ENCODE data around the gene DNPEP.

DNA sequence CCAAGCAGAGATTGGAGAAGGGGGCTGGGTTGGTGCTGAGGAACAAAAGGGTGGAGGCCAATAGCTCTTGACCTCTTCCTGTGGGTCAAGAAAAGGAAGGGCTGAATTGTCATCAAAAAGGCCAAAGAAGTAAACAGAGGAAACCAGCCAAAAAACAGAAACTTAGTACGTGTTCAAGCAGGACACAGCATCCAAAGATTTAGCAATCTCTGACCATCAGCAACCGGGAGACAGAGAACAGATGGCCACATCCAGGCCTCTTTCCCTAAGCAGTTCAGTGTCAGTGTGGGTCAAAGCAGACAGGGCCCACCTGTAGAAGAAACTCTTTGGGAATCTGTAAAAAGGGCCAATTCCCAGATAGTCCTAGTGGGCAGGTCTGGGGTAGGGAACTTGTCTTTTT is 2.9 kb downstream of the DNPEP start:
- TF ChIP-seq, protein P1, sequence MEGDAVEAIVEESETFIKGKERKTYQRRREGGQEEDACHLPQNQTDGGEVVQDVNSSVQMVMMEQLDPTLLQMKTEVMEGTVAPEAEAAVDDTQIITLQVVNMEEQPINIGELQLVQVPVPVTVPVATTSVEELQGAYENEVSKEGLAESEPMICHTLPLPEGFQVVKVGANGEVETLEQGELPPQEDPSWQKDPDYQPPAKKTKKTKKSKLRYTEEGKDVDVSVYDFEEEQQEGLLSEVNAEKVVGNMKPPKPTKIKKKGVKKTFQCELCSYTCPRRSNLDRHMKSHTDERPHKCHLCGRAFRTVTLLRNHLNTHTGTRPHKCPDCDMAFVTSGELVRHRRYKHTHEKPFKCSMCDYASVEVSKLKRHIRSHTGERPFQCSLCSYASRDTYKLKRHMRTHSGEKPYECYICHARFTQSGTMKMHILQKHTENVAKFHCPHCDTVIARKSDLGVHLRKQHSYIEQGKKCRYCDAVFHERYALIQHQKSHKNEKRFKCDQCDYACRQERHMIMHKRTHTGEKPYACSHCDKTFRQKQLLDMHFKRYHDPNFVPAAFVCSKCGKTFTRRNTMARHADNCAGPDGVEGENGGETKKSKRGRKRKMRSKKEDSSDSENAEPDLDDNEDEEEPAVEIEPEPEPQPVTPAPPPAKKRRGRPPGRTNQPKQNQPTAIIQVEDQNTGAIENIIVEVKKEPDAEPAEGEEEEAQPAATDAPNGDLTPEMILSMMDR (conservative IDR thresholded peaks at IDR 0.05; ENCODE audit: low read depth in 2 of 2) = no peak
- TF ChIP-seq, protein P2, sequence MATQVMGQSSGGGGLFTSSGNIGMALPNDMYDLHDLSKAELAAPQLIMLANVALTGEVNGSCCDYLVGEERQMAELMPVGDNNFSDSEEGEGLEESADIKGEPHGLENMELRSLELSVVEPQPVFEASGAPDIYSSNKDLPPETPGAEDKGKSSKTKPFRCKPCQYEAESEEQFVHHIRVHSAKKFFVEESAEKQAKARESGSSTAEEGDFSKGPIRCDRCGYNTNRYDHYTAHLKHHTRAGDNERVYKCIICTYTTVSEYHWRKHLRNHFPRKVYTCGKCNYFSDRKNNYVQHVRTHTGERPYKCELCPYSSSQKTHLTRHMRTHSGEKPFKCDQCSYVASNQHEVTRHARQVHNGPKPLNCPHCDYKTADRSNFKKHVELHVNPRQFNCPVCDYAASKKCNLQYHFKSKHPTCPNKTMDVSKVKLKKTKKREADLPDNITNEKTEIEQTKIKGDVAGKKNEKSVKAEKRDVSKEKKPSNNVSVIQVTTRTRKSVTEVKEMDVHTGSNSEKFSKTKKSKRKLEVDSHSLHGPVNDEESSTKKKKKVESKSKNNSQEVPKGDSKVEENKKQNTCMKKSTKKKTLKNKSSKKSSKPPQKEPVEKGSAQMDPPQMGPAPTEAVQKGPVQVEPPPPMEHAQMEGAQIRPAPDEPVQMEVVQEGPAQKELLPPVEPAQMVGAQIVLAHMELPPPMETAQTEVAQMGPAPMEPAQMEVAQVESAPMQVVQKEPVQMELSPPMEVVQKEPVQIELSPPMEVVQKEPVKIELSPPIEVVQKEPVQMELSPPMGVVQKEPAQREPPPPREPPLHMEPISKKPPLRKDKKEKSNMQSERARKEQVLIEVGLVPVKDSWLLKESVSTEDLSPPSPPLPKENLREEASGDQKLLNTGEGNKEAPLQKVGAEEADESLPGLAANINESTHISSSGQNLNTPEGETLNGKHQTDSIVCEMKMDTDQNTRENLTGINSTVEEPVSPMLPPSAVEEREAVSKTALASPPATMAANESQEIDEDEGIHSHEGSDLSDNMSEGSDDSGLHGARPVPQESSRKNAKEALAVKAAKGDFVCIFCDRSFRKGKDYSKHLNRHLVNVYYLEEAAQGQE (IDR thresholded peaks at IDR 0.05; ENCODE audit: unreplicated experiment) = no peak
- TF ChIP-seq EZH2 (IDR thresholded peaks at IDR 0.05; ENCODE audit: low read depth, unreplicated experiment) (no peak), POLR2AphosphoS5 (IDR thresholded peaks at IDR 0.05; ENCODE audit: low read depth) (no peak), EZH2phosphoT487 (IDR thresholded peaks at IDR 0.05; ENCODE audit: unreplicated experiment) (no peak), STAT1 (IDR thresholded peaks at IDR 0.05; ENCODE audit: unreplicated experiment) (no peak), JUNB (IDR thresholded peaks at IDR 0.05; ENCODE audit: unreplicated experiment) (no peak), CREB1 (CRISPR knock-in tag; IDR thresholded peaks at IDR 0.05; ENCODE audit: low read depth) (no peak), NANOG (IDR thresholded peaks at IDR 0.05; ENCODE audit: borderline replicate concordance) (no peak), ZNF331 (CRISPR knock-in tag; IDR thresholded peaks at IDR 0.05; ENCODE audit: low read depth) (no peak)
- TF ChIP-seq, protein P3, sequence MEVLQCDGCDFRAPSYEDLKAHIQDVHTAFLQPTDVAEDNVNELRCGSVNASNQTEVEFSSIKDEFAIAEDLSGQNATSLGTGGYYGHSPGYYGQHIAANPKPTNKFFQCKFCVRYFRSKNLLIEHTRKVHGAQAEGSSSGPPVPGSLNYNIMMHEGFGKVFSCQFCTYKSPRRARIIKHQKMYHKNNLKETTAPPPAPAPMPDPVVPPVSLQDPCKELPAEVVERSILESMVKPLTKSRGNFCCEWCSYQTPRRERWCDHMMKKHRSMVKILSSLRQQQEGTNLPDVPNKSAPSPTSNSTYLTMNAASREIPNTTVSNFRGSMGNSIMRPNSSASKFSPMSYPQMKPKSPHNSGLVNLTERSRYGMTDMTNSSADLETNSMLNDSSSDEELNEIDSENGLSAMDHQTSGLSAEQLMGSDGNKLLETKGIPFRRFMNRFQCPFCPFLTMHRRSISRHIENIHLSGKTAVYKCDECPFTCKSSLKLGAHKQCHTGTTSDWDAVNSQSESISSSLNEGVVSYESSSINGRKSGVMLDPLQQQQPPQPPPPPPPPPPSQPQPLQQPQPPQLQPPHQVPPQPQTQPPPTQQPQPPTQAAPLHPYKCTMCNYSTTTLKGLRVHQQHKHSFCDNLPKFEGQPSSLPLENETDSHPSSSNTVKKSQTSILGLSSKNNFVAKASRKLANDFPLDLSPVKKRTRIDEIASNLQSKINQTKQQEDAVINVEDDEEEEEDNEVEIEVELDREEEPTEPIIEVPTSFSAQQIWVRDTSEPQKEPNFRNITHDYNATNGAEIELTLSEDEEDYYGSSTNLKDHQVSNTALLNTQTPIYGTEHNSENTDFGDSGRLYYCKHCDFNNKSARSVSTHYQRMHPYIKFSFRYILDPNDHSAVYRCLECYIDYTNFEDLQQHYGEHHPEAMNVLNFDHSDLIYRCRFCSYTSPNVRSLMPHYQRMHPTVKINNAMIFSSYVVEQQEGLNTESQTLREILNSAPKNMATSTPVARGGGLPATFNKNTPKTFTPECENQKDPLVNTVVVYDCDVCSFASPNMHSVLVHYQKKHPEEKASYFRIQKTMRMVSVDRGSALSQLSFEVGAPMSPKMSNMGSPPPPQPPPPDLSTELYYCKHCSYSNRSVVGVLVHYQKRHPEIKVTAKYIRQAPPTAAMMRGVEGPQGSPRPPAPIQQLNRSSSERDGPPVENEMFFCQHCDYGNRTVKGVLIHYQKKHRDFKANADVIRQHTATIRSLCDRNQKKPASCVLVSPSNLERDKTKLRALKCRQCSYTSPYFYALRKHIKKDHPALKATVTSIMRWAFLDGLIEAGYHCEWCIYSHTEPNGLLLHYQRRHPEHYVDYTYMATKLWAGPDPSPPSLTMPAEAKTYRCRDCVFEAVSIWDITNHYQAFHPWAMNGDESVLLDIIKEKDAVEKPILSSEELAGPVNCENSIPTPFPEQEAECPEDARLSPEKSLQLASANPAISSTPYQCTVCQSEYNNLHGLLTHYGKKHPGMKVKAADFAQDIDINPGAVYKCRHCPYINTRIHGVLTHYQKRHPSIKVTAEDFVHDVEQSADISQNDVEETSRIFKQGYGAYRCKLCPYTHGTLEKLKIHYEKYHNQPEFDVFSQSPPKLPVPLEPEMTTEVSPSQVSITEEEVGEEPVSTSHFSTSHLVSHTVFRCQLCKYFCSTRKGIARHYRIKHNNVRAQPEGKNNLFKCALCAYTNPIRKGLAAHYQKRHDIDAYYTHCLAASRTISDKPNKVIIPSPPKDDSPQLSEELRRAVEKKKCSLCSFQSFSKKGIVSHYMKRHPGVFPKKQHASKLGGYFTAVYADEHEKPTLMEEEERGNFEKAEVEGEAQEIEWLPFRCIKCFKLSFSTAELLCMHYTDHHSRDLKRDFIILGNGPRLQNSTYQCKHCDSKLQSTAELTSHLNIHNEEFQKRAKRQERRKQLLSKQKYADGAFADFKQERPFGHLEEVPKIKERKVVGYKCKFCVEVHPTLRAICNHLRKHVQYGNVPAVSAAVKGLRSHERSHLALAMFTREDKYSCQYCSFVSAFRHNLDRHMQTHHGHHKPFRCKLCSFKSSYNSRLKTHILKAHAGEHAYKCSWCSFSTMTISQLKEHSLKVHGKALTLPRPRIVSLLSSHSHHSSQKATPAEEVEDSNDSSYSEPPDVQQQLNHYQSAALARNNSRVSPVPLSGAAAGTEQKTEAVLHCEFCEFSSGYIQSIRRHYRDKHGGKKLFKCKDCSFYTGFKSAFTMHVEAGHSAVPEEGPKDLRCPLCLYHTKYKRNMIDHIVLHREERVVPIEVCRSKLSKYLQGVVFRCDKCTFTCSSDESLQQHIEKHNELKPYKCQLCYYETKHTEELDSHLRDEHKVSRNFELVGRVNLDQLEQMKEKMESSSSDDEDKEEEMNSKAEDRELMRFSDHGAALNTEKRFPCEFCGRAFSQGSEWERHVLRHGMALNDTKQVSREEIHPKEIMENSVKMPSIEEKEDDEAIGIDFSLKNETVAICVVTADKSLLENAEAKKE (CRISPR knock-in tag; IDR thresholded peaks at IDR 0.05) = no peak
- TF ChIP-seq, protein P4, sequence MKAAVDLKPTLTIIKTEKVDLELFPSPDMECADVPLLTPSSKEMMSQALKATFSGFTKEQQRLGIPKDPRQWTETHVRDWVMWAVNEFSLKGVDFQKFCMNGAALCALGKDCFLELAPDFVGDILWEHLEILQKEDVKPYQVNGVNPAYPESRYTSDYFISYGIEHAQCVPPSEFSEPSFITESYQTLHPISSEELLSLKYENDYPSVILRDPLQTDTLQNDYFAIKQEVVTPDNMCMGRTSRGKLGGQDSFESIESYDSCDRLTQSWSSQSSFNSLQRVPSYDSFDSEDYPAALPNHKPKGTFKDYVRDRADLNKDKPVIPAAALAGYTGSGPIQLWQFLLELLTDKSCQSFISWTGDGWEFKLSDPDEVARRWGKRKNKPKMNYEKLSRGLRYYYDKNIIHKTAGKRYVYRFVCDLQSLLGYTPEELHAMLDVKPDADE (IDR thresholded peaks at IDR 0.05) = no peak
